ENCODE data around the gene EFCAB3.

GRCh38 chr17:62405451-62405850 lies 25.1 kb downstream of the EFCAB3 start:
- no peak for TF ChIP-seq CTCF (IDR thresholded peaks at IDR 0.05 in 2 of 3, conservative IDR thresholded peaks at IDR 0.05 in 1 of 3; ENCODE audit: borderline replicate concordance in 1 of 3, insufficient read depth in 1 of 3, low read depth in 2 of 3, low read length in 2 of 3)
- no peak for TF ChIP-seq ZFX (IDR thresholded peaks at IDR 0.05)
- TF ChIP-seq, protein P1, sequence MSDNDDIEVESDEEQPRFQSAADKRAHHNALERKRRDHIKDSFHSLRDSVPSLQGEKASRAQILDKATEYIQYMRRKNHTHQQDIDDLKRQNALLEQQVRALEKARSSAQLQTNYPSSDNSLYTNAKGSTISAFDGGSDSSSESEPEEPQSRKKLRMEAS (IDR thresholded peaks at IDR 0.05): no peak
